ENCODE data around the gene MLYCD.

Gene MLYCD

DNA sequence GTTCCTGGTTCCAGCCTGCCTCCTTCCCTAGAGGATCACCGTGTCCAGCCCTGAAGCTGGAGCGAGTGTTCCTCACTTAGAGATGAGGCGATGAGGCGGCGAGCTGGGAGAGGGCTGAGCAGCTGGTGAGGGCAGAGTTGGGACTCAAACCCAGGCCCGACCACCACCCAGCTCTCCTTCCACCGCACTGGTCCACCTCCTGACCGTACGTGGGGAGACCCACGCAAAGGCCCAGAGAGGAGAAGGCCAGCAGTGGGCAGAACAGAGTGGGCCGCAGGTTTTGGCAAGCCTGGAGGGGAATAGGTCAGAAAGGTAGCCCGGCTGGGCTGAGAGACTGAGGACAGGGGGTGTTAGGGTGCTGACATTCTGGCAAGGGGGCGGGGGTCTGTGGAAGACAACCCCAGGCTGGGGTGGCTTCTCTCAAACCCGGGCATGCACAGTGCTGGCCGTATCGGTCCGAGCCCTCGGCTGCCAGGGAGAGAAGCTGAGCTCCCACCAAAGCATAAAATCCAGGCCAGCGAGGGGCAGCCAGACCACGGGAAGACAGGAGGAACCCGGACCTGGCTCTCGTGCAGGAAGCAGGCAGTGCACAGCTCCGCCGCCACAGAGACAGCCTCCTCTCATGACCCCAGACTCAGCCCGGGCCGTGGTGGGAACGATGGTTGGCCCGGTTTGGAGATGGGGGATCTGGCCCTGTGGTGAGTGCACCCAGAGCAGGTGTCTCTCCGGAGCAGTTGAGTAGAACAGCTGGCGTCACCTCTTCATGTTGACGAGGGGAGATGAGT is 24.9 kb downstream of the MLYCD start:
- Histone ChIP-seq H4K20me1 (peaks cover 27% of the 10 kb centered on the region), H3K4me1 (peaks cover 8% of the 10 kb centered on the region), H3K27me3 (no peaks in the 10 kb centered on the region)

DNA sequence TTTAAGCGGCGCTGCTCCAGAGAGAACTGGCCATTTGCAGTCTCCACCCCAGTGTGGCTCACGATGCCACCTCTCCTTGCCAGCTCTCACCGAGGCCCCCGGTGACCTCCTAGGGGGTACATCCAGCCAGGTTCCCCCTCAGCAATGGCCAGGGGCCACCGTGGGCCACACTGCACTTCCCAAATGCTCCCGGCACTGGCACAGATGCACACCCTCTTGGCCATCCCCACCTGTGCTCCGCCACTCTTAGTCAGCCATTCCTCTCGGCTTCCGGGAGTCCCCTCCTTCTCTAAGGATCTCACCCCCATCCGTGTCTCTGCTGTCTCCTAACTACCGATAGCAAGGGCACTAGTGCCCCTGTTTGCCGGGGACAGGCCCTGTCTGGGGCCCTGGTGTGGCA is 25.8 kb downstream of the MLYCD start:
- Histone ChIP-seq H3K4me3 (no peak overlapping the region), H3K36me3 (peaks cover 14% of the 10 kb centered on the region), H3K27me3 (no peaks in the 10 kb centered on the region), H3K4me1 (peaks cover 8% of the 10 kb centered on the region), H3K9ac (no peak overlapping the region), H3K27ac (no peak overlapping the region), H3K4me2 (no peak overlapping the region), H4K20me1 (peaks cover 27% of the 10 kb centered on the region), H3K9me3 (no peaks in the 10 kb centered on the region)
- no peak for TF ChIP-seq Cebpa-rat (IDR thresholded peaks at IDR 0.05)

More for the DNA sequence above, 24.9 kb downstream of the MLYCD start:
- H3K4me3 ChIP-seq: no peak overlapping the region
- no peak for TF ChIP-seq Cebpa-rat (IDR thresholded peaks at IDR 0.05)
- no peak overlapping the region for H3K9ac ChIP-seq
- H3K27ac ChIP-seq: no peak overlapping the region
- H3K4me2 ChIP-seq: no peak overlapping the region
- no peaks in the 10 kb centered on the region for H3K9me3 ChIP-seq
- peaks cover 23% of the 10 kb centered on the region for H3K36me3 ChIP-seq

DNA sequence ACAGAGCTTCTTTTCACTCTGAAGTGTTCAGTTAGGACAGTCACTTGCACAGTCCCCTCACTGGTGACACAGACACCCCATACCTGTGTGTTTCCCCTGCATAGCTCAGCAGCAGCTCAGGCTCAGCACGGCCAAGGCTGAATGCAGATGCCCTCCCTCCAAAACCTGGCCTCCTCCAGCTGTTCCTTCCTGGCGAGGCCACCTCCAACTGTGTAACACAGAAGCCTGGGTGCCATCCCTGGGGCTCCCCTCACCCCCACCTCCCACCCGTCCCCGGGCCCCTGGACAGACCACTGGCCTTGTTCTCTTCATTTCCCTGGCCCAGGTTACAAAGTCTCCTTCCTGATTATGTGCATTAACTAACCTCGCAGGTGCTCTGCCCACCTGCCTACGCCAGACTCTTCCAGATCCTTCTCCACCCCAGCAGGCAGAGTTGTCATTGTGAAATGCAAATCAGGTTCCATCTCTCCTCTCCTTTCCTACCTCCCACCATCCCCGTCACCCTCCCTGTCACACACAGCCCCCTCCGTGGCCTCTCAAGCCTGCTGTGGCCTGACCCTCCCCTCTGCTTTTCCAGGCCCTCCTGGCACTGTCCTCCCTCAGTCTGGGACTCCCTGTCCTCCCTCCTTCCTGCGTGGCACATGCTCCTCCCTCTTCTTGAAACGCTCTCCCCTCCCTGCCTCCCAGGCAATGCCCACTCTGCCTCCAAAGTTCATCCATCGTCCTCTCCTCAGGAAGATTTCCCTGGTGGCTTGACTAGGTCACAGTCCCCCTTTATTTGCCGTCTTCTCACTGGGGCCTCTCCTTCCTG is 26.4 kb downstream of the MLYCD start:
- Histone ChIP-seq H3K4me3 (no peak overlapping the region), H3K36me3 (peaks cover 8% of the 10 kb centered on the region), H4K20me1 (peaks cover 27% of the 10 kb centered on the region), H3K27ac (no peak overlapping the region), H3K27me3 (no peaks in the 10 kb centered on the region), H3K4me1 (peaks cover 8% of the 10 kb centered on the region), H3K9me3 (no peaks in the 10 kb centered on the region), H3K9ac (no peak overlapping the region), H3K4me2 (no peak overlapping the region)
- TF ChIP-seq Cebpa-rat (IDR thresholded peaks at IDR 0.05): no peak

DNA sequence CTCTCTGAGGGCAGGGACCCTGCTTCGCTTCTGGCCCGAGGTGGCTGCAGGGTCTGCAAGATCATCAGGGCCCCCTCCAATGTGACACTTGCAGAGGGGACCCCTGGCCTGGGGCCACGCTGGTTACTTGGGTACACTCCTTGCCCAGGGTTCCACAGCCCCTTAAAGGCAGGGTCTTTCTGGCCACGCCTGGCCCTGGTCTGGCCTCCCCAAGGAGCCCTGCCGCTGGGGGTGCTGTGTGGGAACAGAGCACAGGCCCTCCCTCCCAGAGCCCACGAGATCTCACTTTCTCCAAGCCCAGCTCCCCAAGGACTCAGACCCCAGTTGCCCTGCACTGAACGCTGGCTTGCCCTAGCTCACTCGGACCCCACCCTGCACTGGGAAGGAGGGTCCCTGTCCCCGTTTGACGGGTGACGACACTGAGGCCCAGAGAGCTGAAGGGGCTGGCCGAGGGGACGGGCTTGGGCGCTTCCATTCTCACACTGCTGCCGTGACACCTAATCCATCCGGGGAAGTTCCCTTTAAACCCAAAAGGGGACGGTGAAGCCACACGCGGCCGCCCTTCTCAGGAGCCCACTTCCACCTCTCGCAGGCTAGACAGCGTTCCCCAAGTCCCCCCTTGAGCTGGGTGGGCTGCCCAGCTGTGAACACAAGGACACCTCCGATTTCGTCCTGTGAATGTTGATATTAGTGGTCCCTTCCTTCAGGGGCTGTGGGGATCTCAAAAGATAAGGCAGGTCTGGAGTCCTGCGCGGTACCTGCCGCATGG is 27.2 kb downstream of the MLYCD start:
- Histone ChIP-seq H3K4me2 (no peak overlapping the region), H3K4me3 (no peak overlapping the region), H3K9ac (no peak overlapping the region), H4K20me1 (peaks cover 27% of the 10 kb centered on the region), H3K36me3 (peaks cover 5% of the 10 kb centered on the region; the same call in 1 of the 2 replicates), H3K4me1 (peaks cover 8% of the 10 kb centered on the region), H3K27ac (no peak overlapping the region), H3K9me3 (no peaks in the 10 kb centered on the region), H3K27me3 (no peaks in the 10 kb centered on the region)
- TF ChIP-seq Cebpa-rat (IDR thresholded peaks at IDR 0.05): no peak

DNA sequence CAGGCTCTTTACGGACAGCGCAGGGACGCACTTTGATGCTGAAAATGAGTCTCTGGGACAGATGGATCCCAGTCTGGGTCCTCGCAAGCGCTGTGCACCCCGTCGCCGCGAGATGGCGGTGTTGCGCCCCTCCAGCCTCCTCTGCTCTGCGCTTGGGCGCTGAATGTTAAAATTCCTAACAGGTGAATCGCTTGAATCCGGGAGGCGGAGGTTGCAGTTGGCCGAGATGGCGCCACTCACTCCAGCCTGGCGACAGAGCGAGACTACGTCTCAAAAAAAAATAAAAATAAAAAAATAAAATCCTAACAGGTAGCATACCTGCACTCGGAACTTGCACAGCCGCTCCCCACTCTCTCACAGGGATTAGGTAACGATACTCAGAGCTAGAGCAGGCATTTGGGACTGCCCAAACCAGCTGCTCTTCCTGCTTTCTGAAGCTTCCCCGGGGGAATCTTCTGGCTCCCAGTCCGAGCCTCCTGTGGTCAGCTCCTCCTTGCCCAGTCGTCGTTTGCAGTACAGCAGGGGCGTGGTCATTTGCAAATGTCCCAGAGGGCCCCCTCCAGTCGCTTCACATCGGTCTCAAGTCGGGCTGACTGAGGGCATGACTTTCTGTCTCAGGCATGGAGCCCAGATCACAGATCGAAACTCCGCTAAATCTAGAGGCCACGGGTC is 27.9 kb downstream of the MLYCD start:
- Histone ChIP-seq H3K9ac (no peak overlapping the region), H3K36me3 (peaks cover under 1% of the 10 kb centered on the region; the same call in 1 of the 2 replicates), H3K4me1 (peaks cover 8% of the 10 kb centered on the region), H3K27me3 (no peaks in the 10 kb centered on the region), H4K20me1 (peaks cover 27% of the 10 kb centered on the region), H3K4me3 (no peak overlapping the region), H3K9me3 (no peaks in the 10 kb centered on the region), H3K27ac (no peak overlapping the region), H3K4me2 (no peak overlapping the region)
- no peak for TF ChIP-seq Cebpa-rat (IDR thresholded peaks at IDR 0.05)

DNA sequence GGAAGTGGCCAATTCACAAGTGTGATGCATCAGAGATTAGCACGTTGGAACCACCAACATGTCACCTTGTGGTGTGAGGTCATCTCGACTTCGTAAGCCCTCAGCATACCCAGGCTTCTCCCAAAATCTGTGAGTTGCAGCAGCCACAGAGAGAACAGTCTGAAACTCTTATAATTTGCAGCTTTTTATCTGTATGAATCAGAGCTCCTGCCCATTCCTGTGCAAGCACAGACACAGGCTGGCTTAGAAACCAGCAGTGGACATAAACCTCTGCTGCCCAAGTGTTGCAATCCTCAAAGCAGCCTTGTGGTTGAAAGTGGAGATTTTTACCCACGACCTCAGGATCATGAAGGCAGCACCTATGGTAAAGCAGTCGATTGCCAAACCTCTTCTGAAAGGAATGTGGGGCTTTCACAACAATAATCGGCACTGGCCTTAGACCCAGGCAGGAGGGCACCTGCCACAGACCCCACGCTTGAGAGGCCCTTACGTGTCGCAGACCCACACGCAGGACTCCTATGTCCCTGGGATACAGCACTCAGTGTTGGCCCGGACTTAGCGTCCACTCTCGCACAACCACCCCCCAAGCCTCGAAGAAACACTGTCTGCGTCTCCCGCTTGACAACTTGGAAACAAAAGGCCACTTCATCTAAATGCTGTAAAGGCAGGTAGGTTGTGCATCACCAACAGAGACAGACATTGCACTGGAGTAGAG is 29.6 kb downstream of the MLYCD start:
- Histone ChIP-seq H3K4me3 (no peak overlapping the region), H3K4me2 (no peak overlapping the region), H3K9ac (no peak overlapping the region), H3K27ac (no peak overlapping the region), H3K36me3 (no peaks in the 10 kb centered on the region; the same call in 1 of the 2 replicates), H3K4me1 (peaks cover 8% of the 10 kb centered on the region), H4K20me1 (peaks cover 22% of the 10 kb centered on the region), H3K27me3 (no peaks in the 10 kb centered on the region), H3K9me3 (no peaks in the 10 kb centered on the region)
- TF ChIP-seq Cebpa-rat (IDR thresholded peaks at IDR 0.05): no peak

DNA sequence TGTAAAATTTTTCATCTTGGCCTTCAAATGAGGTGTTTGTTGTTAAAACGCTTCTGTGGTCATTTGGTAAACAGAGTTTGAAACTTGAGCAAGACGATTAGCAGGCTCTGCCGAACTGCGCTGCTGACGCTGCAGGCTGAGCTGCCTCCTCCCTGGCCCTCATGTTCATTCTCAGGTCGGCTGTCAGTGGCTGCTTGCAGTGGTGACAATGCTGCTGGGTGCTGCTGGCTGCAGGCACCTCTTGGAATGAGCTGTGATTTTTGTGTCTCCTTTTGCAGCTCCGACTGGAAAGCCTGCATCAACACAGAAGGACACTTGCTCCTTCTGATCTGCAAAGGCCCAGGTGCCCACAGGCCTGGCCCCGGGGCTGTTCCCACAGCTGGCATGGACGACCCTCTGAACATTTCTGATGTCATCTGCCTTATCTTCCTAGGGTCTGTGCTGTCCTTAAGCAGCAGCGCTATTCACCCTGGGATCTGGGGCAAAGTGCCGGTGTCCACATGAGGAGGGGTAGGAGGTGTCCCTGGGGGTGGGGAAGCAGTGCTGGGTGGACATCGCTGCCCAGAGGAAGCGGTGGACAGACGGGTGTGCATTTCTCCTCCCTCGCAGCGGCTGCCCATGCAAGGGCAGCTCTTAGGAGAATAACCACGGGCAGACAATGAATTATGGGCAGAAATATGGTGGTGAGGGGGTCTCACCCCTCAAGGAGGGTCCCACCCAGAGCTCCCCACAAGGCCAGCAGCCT is 31.1 kb downstream of the MLYCD start:
- no peak overlapping the region for H3K4me3 ChIP-seq
- H4K20me1 ChIP-seq: peaks cover 14% of the 10 kb centered on the region; the same call in 1 of the 2 replicates
- no peaks in the 10 kb centered on the region for H3K36me3 ChIP-seq
- H3K9me3 ChIP-seq: no peaks in the 10 kb centered on the region
- peaks cover 18% of the 10 kb centered on the region for H3K4me1 ChIP-seq
- TF ChIP-seq Cebpa-rat (IDR thresholded peaks at IDR 0.05): no peak
- H3K27ac ChIP-seq: no peak overlapping the region
- H3K27me3 ChIP-seq: no peaks in the 10 kb centered on the region
- no peak overlapping the region for H3K4me2 ChIP-seq
- H3K9ac ChIP-seq: no peak overlapping the region

DNA sequence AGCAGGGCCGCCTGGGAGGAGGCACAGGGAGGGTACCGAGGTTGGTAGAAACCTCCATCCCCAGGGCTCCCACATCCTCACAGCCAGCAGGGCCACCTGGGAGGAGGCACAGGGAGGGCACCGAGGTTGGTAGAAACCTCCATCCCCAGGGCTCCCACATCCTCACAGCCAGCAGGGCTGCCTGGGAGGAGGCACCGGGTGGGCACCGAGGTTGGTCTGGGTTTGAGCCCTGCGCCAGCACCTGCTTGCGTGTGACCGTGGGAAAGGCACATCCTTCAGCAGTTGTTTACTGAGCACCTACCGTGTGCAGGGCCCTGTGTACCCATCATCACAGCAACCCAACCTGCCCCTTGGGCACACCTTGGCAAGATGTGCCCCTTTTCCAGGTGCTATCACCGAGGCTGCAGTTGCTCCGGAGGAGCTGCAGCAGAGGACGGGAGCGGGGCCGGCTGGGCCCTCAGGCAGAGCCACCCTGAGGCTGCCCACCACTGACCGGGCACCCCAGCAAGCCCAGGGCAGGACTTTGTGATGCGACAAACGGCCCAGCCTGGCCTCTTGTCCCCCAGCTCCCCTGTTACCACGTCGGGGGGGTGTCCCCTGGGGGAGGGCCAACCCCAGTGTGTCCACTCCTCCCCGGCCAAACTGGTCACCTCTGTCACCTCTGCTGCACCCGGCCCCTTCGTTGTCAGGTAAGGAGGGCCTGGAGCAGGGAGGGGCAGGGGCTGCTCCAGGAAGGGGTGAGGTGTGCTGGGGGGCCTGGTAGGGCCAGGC is 32.0 kb downstream of the MLYCD start:
- no peaks in the 10 kb centered on the region for H3K27me3 ChIP-seq
- H3K9me3 ChIP-seq: no peaks in the 10 kb centered on the region
- H3K9ac ChIP-seq: no peak overlapping the region
- no peak for TF ChIP-seq Cebpa-rat (IDR thresholded peaks at IDR 0.05)
- H3K4me2 ChIP-seq: no peak overlapping the region
- H3K4me1 ChIP-seq: peaks cover 18% of the 10 kb centered on the region
- H3K27ac ChIP-seq: no peak overlapping the region
- no peaks in the 10 kb centered on the region for H3K36me3 ChIP-seq
- H3K4me3 ChIP-seq: no peak overlapping the region
- H4K20me1 ChIP-seq: peaks cover 14% of the 10 kb centered on the region; the same call in 1 of the 2 replicates

All from BLaER1 (cell line).